ENCODE data around the gene FCHSD1.

- TF ChIP-seq CTCF (IDR thresholded peaks at IDR 0.05; ENCODE audit: low read depth, low read length, poor library complexity, severe bottlenecking) (no peak), EZH2phosphoT487 (IDR thresholded peaks at IDR 0.05; ENCODE audit: borderline replicate concordance, low read length) (no peak)
These were observed 5.2 kb upstream of the FCHSD1 start for GRCh38 chr5:141656396-141656795.

All from DOHH2 (cell line).